ENCODE data around the gene SRRT. TPM values are rescaled to one million over a fixed set of nuclear protein-coding genes. Genes with fewer than 3 reads are reported as not detected.
A peak's percentile ranks its signal among the peaks of the same experiment; 100 is the strongest.

SRRT gene, protein sequence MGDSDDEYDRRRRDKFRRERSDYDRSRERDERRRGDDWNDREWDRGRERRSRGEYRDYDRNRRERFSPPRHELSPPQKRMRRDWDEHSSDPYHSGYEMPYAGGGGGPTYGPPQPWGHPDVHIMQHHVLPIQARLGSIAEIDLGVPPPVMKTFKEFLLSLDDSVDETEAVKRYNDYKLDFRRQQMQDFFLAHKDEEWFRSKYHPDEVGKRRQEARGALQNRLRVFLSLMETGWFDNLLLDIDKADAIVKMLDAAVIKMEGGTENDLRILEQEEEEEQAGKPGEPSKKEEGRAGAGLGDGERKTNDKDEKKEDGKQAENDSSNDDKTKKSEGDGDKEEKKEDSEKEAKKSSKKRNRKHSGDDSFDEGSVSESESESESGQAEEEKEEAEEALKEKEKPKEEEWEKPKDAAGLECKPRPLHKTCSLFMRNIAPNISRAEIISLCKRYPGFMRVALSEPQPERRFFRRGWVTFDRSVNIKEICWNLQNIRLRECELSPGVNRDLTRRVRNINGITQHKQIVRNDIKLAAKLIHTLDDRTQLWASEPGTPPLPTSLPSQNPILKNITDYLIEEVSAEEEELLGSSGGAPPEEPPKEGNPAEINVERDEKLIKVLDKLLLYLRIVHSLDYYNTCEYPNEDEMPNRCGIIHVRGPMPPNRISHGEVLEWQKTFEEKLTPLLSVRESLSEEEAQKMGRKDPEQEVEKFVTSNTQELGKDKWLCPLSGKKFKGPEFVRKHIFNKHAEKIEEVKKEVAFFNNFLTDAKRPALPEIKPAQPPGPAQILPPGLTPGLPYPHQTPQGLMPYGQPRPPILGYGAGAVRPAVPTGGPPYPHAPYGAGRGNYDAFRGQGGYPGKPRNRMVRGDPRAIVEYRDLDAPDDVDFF
- 159 and 162 TPM in 2 replicates for total RNA-seq
- long read RNA-seq, partial matches to known transcripts: 3 of 7 reads
- long read RNA-seq, other reads (novel, unspliced or antisense): 2 of 7 reads

DNA sequence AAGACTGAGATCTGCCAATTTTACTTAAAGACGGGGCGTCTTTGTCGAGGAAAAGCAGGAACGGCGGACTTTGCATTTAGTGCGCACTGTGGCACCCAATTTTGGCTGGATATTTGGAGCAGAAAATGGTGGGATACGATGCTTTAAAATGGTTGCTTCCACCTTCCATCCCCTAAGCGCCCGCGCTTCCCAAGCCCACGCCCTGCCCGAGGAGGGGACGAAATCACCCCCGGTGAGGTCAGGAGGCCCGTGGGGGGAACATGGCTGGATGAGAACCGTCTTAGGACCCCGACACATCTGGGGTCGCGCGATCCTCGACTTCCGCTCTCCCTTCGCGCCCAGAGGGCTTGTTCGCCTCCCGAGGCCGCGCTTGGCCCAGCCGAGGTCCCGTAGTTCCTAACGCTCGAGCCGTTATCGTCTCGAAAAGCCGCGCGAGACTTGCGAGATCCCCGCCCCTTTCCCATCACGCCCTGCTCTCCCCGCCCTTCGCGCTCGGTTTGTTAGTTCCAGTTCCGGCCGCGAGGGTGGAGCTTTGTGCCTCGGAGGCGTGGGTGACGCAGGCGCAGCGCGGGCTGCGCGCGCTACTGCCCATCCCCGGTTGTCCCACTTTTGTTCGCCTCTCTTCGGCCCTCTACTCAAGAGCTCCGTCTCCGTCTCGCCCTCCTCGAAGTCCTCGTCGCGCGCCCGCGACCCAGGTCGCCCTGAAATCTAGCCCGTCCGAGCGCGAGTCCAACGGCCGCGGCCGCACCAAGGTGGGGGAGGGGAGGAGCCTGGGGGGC, at the start of gene SRRT:
SRRT (plus strand) TSS at position 527 of the 779 bp plus-strand sequence. CDS start 488 bp downstream, outside the sequence.
- Mint-ChIP-seq H3K4me1 (ENCODE audit: unreplicated experiment) (peaks cover 51% of the 10 kb centered on the region), H3K27ac (ENCODE audit: unreplicated experiment) (peak within 1 kb of the TSS; percentile 99), H3K36me3 (ENCODE audit: unreplicated experiment) (peaks cover 41% of the 10 kb centered on the region), H3K27me3 (ENCODE audit: unreplicated experiment) (no peaks in the 10 kb centered on the region), H3K9me3 (ENCODE audit: unreplicated experiment) (no peaks in the 10 kb centered on the region), H3K4me3 (ENCODE audit: unreplicated experiment) (peak within 1 kb of the TSS; percentile 98)
- TF ChIP-seq, protein P1, sequence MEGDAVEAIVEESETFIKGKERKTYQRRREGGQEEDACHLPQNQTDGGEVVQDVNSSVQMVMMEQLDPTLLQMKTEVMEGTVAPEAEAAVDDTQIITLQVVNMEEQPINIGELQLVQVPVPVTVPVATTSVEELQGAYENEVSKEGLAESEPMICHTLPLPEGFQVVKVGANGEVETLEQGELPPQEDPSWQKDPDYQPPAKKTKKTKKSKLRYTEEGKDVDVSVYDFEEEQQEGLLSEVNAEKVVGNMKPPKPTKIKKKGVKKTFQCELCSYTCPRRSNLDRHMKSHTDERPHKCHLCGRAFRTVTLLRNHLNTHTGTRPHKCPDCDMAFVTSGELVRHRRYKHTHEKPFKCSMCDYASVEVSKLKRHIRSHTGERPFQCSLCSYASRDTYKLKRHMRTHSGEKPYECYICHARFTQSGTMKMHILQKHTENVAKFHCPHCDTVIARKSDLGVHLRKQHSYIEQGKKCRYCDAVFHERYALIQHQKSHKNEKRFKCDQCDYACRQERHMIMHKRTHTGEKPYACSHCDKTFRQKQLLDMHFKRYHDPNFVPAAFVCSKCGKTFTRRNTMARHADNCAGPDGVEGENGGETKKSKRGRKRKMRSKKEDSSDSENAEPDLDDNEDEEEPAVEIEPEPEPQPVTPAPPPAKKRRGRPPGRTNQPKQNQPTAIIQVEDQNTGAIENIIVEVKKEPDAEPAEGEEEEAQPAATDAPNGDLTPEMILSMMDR (IDR thresholded peaks at IDR 0.05): peak; percentile 43
- DNase-seq (ENCODE audit: extremely low spot score, unreplicated experiment): peak; percentile 99

DNA sequence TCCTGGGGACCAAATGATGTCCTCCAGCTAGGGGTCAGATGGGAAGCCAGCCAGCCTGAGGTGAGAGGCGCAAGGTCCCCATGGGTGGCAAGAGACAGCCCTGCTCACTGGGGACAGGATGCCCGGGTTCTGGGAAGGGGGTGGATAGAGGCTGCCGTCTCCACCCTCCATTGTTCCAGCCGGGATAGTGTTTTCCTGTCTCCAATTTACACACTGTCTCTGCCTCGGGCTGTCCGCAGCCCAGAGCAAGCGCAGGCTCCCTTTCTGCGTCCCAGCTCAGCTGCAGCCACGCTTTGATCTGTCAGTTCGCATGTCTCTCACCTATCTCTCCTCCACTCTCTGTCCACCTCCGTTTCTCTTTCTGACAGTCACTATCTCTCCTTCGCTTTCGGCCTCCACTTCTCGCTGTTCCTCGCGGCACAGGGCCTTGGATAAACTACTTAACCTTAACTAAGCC, 49.7 kb upstream of the SRRT start:
- no peak for DNase-seq (ENCODE audit: extremely low spot score, unreplicated experiment)
- H3K36me3 Mint-ChIP-seq (ENCODE audit: unreplicated experiment): peaks cover 14% of the 10 kb centered on the region
- TF ChIP-seq, protein P1 (IDR thresholded peaks at IDR 0.05): no peak
- no peaks in the 10 kb centered on the region for H3K27me3 Mint-ChIP-seq (ENCODE audit: unreplicated experiment)
- peaks cover 35% of the 10 kb centered on the region for H3K4me1 Mint-ChIP-seq (ENCODE audit: unreplicated experiment)
- no peaks in the 10 kb centered on the region for H3K9me3 Mint-ChIP-seq (ENCODE audit: unreplicated experiment)
- H3K27ac Mint-ChIP-seq (ENCODE audit: unreplicated experiment): peak overlapping the region; percentile 56
- peak overlapping the region; percentile 90 for H3K4me3 Mint-ChIP-seq (ENCODE audit: unreplicated experiment)

DNA sequence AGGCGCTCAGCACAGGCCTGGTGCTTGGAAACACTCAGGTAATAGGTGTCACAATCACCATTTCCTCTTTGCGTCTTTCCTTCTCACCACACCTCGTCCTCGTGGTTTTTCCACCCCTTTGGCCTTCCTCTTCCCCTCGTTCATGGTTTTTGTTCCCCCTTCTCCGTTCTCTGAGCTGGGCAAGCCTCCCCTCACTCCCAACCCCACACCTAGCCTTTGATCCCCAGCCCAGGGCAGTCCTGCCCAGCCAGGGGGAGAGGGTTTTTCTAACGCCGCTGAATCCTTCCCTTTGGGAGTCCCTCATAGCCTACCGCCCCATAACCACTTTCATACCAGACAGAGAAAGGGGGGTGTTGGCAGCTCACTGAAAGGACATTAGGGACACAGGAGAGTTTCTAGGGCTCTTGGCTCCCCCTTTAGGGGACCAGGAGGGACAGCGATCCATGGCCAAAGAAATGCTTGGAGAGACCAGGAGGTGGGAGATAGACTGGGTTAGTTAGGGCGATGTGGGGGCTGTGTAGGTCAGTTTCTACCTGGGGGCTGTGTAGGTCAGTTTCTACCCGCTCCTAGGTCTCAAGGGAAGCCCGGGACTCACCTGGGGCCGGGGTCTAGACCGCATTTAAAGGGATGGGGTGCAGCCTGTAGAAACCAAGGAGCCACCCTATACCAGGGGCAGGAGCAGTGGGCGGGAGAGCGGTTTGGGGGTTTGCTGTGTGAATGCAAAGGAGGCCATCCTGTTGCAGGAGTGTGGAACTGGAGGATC, 49.0 kb upstream of the SRRT start:
- peak overlapping the region; percentile 83 for H3K27ac Mint-ChIP-seq (ENCODE audit: unreplicated experiment)
- peaks cover 9% of the 10 kb centered on the region for H3K36me3 Mint-ChIP-seq (ENCODE audit: unreplicated experiment)
- no peaks in the 10 kb centered on the region for H3K27me3 Mint-ChIP-seq (ENCODE audit: unreplicated experiment)
- H3K9me3 Mint-ChIP-seq (ENCODE audit: unreplicated experiment): no peaks in the 10 kb centered on the region
- DNase-seq (ENCODE audit: extremely low spot score, unreplicated experiment): no peak
- H3K4me1 Mint-ChIP-seq (ENCODE audit: unreplicated experiment): peaks cover 35% of the 10 kb centered on the region
- TF ChIP-seq, protein P1 (IDR thresholded peaks at IDR 0.05): peak; percentile 59
- H3K4me3 Mint-ChIP-seq (ENCODE audit: unreplicated experiment): peak overlapping the region; percentile 90

DNA sequence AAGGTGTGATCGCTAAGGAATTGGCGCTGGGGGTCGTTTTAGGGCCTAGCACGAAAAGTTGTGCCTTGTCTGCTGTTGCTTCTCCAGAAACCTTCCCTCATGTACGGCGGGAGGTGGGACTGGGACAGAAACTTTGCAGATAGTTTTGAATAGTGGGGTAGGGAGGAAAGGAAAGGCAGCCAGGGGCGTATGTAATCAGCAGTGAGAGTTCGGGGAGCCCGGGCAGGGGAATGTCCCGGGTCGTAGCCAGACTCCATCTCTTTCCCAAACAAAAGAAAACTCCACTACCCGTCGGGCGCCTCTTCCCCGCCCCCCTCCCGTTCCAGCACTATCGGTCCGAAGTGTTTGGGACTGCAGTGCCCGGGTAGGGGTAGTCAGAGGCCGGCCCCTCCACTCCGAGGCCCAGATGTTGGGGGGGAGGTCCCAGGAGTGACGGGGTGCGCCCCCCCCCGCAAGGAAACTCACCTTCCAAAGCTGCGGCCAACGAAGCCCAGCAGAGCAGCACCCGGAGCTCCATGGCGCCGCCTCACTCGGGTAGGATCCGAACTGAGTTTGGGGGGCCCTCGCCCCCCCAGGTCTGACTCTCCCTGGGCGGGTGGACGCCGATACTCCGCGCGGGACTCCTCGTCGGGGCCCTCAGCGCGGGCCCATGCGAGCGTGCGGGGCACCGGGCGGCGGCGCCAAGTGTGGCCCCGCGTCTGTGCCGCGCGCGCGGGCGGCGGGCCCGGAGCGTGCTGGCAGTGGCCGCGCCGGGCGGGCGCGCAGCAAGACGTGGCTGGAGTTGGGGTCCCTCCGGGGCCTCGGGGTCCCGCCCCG, 48.2 kb upstream of the SRRT start:
- TF ChIP-seq, protein P1 (IDR thresholded peaks at IDR 0.05): no peak
- Mint-ChIP-seq H3K27ac (ENCODE audit: unreplicated experiment) (peak overlapping the region; percentile 83), H3K27me3 (ENCODE audit: unreplicated experiment) (no peaks in the 10 kb centered on the region), H3K9me3 (ENCODE audit: unreplicated experiment) (no peaks in the 10 kb centered on the region), H3K4me1 (ENCODE audit: unreplicated experiment) (peaks cover 35% of the 10 kb centered on the region), H3K4me3 (ENCODE audit: unreplicated experiment) (peak overlapping the region; percentile 90), H3K36me3 (ENCODE audit: unreplicated experiment) (peaks cover 8% of the 10 kb centered on the region)
- no peak for DNase-seq (ENCODE audit: extremely low spot score, unreplicated experiment)

Measured in osteocyte (in vitro differentiated cells).